IPS-18c (cell line): ENCODE data around the gene EFNB3.

ENCODE experiments used
- H3K4me3 ChIP-seq: 2 replicates; pipeline ENCODE4 v1.7.0; 2013; ENCODE audit warnings: low read depth, mild to moderate bottlenecking, low read length, moderate library complexity; ENCODE audit not compliant: insufficient read depth
- H3K9me3 ChIP-seq: one replicate; pipeline ENCODE4 v1.6.1; 2013; ENCODE audit warnings: mild to moderate bottlenecking, low read length, moderate library complexity; ENCODE audit not compliant: control insufficient read depth, insufficient read depth

Gene EFNB3

DNA sequence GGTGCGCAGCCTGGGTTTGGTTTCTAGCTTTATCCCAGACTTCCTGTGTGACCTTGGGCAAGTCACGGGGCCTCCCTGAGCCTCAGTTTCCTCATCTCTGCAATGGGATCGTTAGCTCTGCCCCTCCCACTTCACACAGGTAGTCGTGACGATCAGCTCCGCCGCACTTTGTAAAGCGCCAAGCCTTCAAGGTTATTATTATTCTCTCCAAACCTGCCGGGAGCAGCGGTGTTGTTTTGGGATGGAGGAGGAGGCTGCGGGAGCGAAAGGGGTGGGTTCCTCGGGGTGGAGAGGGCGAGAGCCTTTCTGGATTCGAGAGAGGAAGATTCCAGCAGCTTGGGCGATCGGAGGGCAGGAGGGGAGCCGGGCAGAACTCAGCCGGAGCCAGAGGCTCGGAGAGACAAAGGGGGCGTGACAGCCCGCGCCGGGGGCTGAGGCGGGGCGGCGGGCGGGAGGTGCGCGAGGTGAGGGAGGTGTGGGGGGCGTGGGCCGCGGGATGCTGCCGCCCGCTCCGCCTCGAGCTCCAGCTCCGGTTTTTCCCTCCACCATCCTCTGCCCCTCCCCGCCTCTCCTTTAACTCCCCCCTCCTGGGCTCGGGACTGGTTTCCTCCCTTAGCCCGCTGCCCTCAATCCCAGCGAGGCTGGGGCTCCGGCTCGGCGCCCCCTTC lies at the start of gene EFNB3:
TSS of gene EFNB3 (plus strand) at position 602 of the 668 bp plus-strand sequence. CDS start 397 bp downstream, outside the sequence.
- H3K9me3 ChIP-seq: no peaks in the 10 kb centered on the region
- H3K4me3 ChIP-seq: peak within 1 kb of the TSS; percentile 77

DNA sequence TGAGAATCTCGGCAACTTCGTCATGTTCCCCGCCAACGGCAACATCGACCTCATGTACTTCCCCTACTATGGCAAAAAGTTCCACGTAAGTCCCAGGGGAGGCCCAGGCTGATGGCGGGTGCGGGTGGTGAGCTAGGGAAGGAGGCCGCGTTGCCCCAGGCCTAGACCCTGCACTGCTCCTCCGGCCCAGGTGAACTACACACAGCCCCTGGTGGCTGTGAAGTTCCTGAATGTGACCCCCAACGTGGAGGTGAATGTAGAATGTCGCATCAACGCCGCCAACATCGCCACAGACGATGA lies 49.5 kb upstream of the EFNB3 start:
- H3K9me3 ChIP-seq: no peaks in the 10 kb centered on the region
- no peak overlapping the region for H3K4me3 ChIP-seq

GRCh38 chr17:7656958-7657609 lies 47.9 kb upstream of the EFNB3 start:
- peak overlapping the region; percentile 16; the same call in 1 of the 2 replicates for H3K4me3 ChIP-seq
- H3K9me3 ChIP-seq: no peaks in the 10 kb centered on the region

DNA sequence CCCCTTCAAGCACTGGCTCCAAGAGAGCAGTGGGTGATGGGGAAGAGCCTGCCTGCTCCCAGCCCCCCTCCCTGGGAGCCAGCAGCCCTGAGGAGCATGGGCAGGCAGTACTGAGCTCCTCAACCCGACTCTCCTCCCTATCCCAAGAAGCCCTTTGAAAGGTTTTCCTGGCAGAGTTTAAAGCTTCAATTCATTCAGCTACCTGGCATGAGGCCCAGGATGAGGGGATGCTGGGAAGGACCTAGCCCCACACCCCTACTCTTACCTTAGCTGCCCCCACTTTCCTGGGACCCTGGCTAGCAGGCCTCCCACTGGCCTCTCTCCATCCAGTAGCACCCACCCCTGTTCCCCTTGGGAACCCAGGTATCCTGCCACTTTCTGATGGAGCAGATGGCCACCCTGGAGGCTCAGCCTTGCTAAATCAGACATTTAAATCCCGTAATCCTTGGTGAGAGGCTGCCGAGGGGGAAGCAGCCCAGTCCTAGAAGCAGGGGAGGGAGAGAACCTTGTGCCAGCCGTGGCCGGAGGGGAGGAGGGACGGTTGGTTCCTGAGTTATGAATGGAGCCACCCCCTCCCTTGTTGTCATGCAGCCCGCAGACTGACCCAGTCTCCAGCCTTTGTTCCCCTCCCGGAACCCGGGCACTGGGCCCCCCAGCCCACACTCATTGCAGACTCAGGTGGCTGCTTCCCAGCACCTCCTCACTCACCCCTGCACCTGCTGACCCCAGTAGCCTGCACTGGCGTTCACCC lies 37.2 kb upstream of the EFNB3 start:
- no peak overlapping the region for H3K4me3 ChIP-seq
- H3K9me3 ChIP-seq: no peaks in the 10 kb centered on the region

DNA sequence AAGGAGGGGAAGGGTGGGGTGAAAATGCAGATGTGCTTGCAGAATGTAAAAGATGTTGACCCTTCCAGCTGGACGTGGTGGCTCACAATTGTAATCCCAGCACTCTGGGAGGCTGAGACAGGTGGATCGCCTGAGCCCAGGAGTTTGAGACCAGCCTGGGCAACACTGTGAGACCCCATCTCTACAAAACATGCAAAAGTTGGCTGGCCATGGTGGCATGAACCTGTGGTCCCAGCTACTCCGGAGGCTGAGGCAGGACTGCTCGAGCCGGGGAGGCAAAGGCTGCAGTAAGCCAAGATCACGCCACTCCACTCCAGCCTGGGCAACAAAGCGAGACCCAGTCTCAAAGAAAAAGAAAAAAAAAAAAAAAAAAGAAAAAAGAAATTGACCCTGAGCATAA lies 36.5 kb upstream of the EFNB3 start:
- no peaks in the 10 kb centered on the region for H3K9me3 ChIP-seq

GRCh38 chr17:7673239-7673638 lies 31.8 kb upstream of the EFNB3 start:
- H3K4me3 ChIP-seq: no peak overlapping the region
- H3K9me3 ChIP-seq: no peaks in the 10 kb centered on the region

More for the DNA sequence above, 36.5 kb upstream of the EFNB3 start:
- no peak overlapping the region for H3K4me3 ChIP-seq

- H3K9me3 ChIP-seq: no peaks in the 10 kb centered on the region
- H3K4me3 ChIP-seq: no peak overlapping the region
Measured at GRCh38 chr17:7674934-7675333, 30.1 kb upstream of the EFNB3 start.

DNA sequence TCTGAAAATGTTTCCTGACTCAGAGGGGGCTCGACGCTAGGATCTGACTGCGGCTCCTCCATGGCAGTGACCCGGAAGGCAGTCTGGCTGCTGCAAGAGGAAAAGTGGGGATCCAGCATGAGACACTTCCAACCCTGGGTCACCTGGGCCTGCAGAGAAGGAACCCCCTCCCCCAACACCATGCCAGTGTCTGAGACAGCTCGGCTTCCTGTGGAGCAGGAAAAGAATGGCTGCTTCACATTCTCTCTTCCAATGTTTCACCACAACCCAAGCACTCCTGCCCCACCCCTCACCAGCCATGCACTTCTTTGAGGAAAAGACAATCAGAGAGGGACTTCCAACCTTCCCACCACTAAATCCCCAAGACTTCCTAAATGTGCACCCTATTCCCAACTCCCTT lies 28.5 kb upstream of the EFNB3 start:
- Histone ChIP-seq H3K4me3 (no peak overlapping the region), H3K9me3 (no peaks in the 10 kb centered on the region)

DNA sequence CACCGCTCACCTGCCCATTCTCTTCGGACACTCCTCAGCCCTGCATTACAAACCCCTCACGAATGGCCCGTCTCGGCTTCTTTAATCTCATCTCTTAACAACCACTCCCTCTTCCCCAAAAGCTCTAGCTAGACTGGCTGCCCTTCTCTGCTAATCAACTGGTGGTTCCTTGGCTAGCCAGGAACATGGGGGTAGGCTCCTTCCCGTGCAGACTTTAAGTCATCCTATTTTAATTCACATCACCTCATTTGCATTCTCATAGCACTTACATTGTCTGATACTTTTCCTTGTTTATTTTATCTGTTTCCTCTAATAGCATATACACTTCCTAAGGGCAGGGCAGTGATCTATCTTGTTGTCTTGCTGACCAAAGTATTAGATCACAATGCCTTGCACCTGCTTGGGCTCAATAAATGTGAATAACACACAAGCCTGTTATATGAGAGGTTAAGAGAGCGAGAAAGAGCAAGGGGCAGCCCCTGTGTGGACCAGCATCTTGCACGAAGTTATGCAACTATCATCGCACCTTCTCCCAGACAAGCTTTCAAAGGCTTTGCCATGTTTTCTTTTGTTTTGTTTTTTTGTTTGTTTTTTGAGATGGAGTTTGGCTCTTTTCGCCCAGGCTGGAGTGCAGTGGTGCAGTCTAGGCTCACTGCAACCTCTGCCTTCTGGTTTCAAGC lies 27.5 kb upstream of the EFNB3 start:
- no peaks in the 10 kb centered on the region for H3K9me3 ChIP-seq
- no peak overlapping the region for H3K4me3 ChIP-seq

GRCh38 chr17:7684851-7685532 lies 20.0 kb upstream of the EFNB3 start:
- peak overlapping the region; percentile 72; the same call in 1 of the 2 replicates for H3K4me3 ChIP-seq
- H3K9me3 ChIP-seq: no peaks in the 10 kb centered on the region

GRCh38 chr17:7685533-7686221 lies 19.3 kb upstream of the EFNB3 start:
- peak overlapping the region; percentile 72 for H3K4me3 ChIP-seq
- no peaks in the 10 kb centered on the region for H3K9me3 ChIP-seq

GRCh38 chr17:7686222-7687071 lies 18.6 kb upstream of the EFNB3 start:
- H3K4me3 ChIP-seq: peak overlapping the region; percentile 72
- H3K9me3 ChIP-seq: no peaks in the 10 kb centered on the region

DNA sequence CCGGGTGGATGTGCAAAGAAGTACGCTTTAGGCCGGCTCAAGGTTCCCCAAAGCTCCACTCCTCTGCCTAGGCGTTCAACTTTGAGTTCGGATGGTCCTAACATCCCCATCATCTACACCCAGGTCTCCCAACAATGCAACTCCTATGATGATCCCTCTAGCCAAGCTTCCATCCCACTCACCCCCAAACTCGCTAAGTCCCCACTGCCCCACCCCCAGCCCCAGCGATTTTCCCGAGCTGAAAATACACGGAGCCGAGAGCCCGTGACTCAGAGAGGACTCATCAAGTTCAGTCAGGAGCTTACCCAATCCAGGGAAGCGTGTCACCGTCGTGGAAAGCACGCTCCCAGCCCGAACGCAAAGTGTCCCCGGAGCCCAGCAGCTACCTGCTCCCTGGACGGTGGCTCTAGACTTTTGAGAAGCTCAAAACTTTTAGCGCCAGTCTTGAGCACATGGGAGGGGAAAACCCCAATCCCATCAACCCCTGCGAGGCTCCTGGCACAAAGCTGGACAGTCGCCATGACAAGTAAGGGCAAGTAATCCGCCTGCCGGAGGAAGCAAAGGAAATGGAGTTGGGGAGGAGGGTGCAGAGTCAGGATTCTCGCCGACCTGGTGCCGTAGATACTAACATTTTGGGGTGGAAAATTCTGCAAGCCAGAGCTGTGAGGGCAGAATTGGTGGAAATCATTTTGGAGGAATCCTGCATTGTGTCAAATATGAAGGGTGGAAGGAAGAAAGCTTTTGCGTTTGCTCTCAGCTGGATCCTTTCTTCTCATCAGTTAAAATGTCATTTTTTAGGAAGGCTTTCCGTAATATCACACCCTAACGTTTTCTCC lies 17.7 kb upstream of the EFNB3 start, which contains the start of gene TP53:
TSS of gene TP53 (minus strand) at position 419 of the 836 bp plus-strand sequence. CDS start 10,896 bp downstream, outside the sequence.
- Histone ChIP-seq H3K9me3 (no peaks in the 10 kb centered on the region), H3K4me3 (peak within 1 kb of the TSS; percentile 72)

GRCh38 chr17:7687908-7688807 lies 16.8 kb upstream of the EFNB3 start, which contains the start of gene WRAP53:
Gene WRAP53, plus strand, starts transcription at chr17:7688477. Its CDS starts 172 bp downstream, at chr17:7688649.
- H3K4me3 ChIP-seq: peak within 1 kb of the TSS; percentile 72
- no peaks in the 10 kb centered on the region for H3K9me3 ChIP-seq
